SK-N-SH (cell line): ENCODE measurements around the gene MAT1A. TPM values are rescaled to one million over a fixed set of nuclear protein-coding genes. Genes with fewer than 3 reads are reported as not detected.

ENCODE experiments used
- CTCF ChIA-PET: fragments of 300-600, 350-600 bp; formaldehyde crosslinking; extraction: SDS; loops from one replicate; lab custom pipeline; 2021; lab: Yijun Ruan, JAX
- POLR2A ChIA-PET: fragments of 350-600 bp; sonication (Branson Sonifier 250); formaldehyde crosslinking; extraction: SDS; loops from one replicate; lab custom pipeline; 2020; ENCODE audit warnings: antibody characterized with exemption, inconsistent platforms; lab: Yijun Ruan, JAX
- DNase-seq: peaks from one replicate; pipeline ENCODE4 v3.0.0; 2012
- H2AFZ ChIP-seq: fragments of 200-600 bp; sonication (generic); 2 replicates; pipeline ENCODE4 v1.8.1; 2016; ENCODE audit warnings: antibody characterized with exemption, mild to moderate bottlenecking, low read depth
- H3F3A ChIP-seq: fragments of 200-600 bp; sonication (generic); replicated peaks from 2 replicates; pipeline ENCODE3; 2016; ENCODE audit warnings: antibody characterized with exemption, mild to moderate bottlenecking; ENCODE audit not compliant: insufficient read depth
- H3K27ac ChIP-seq, 2 experiments: fragments of 200-500 bp in 1 of 2; fragments of 200-600 bp in 1 of 2; sonication (Bioruptor generic) in 1 of 2; sonication (generic), shearing (Covaris generic) in 1 of 2; 2 replicates each; pipeline versions ENCODE4 v1.5.1 to v1.6.1; 2014 to 2016; ENCODE audit warnings: low read depth in 2 of 2, inconsistent platforms in 1 of 2, low read length in 1 of 2, mild to moderate bottlenecking in 1 of 2, mixed read lengths in 1 of 2
- H3K27me3 ChIP-seq: fragments of 200-600 bp; sonication (generic), shearing (Covaris generic); 2 replicates; pipeline ENCODE4 v1.6.1; 2016; ENCODE audit warnings: mixed run types; ENCODE audit not compliant: insufficient read depth
- H3K36me3 ChIP-seq, 2 experiments: fragments of 200-500 bp in 1 of 2; fragments of 200-600 bp in 1 of 2; sonication (Bioruptor generic) in 1 of 2; sonication (generic) in 1 of 2; replicated peaks in 1 of 2; 2 replicates each; pipeline versions ENCODE3 to v1.5.1; 2014 to 2016; ENCODE audit warnings: low read length in 1 of 2, mild to moderate bottlenecking in 1 of 2; ENCODE audit not compliant: insufficient read depth in 2 of 2, control insufficient read depth in 1 of 2
- H3K4me1 ChIP-seq, 2 experiments: fragments of 200-500 bp in 1 of 2; fragments of 200-600 bp in 1 of 2; sonication (Bioruptor generic) in 1 of 2; sonication (generic), shearing (Covaris generic) in 1 of 2; 2 replicates each; pipeline versions ENCODE4 v1.5.1 to v1.6.1; 2014 to 2016; ENCODE audit warnings: low read depth in 1 of 2, low read length in 1 of 2, mixed run types in 1 of 2; ENCODE audit not compliant: insufficient read depth in 2 of 2, control insufficient read depth in 1 of 2
- H3K4me2 ChIP-seq: fragments of 200-600 bp; sonication (generic), shearing (Covaris generic); 2 replicates; pipeline ENCODE4 v1.6.1; 2017; ENCODE audit warnings: mixed run types
- H3K4me3 ChIP-seq, 2 experiments: fragments of 200-500 bp in 1 of 2; fragments of 200-600 bp in 1 of 2; sonication (Bioruptor generic) in 1 of 2; sonication (generic), shearing (Covaris generic) in 1 of 2; 2 replicates each; pipeline versions ENCODE4 v1.5.1 to v1.8.1; 2014 to 2016; ENCODE audit warnings: low read depth in 2 of 2, inconsistent platforms in 1 of 2, low read length in 1 of 2, mild to moderate bottlenecking in 1 of 2, mixed read lengths in 1 of 2, moderate library complexity in 1 of 2
- H3K79me2 ChIP-seq: fragments of 200-600 bp; sonication (generic); 2 replicates; pipeline ENCODE4 v1.8.1; 2017; ENCODE audit warnings: mild to moderate bottlenecking; ENCODE audit not compliant: insufficient read depth
- H3K9ac ChIP-seq: fragments of 200-600 bp; sonication (generic); 2 replicates; pipeline ENCODE4 v1.6.1; 2017; ENCODE audit warnings: mixed run types
- H3K9me2 ChIP-seq: fragments of 200-600 bp; sonication (generic); 2 replicates; pipeline ENCODE4 v1.6.1; 2017; ENCODE audit warnings: mixed run types
- H3K9me3 ChIP-seq: fragments of 200-600 bp; sonication (generic); 2 replicates; pipeline ENCODE4 v1.6.1; 2017; ENCODE audit warnings: mixed run types, mild to moderate bottlenecking, moderate library complexity
- H4K20me1 ChIP-seq: fragments of 200-600 bp; sonication (generic); 2 replicates; pipeline ENCODE4 v1.6.1; 2017; ENCODE audit warnings: mild to moderate bottlenecking, mixed run types; ENCODE audit not compliant: insufficient read depth
- CTCF ChIP-seq: fragments of 200-600 bp; sonication (generic); IDR thresholded peaks from 2 replicates; pipeline ENCODE4 v1.6.1; 2017; ENCODE audit warnings: antibody characterized with exemption, mild to moderate bottlenecking, moderate library complexity
- EP300 ChIP-seq, 2 experiments: IDR thresholded peaks; 2 replicates each; pipeline versions ENCODE4 v1.4.0 to v1.6.1; 2012; ENCODE audit warnings: borderline replicate concordance in 1 of 2, low read depth in 1 of 2, low read length in 1 of 2
- FOXJ3 ChIP-seq: sonication (generic); formaldehyde crosslinking; IDR thresholded peaks from 2 replicates; pipeline ENCODE4 v1.5.1; 2020; ENCODE audit warnings: mild to moderate bottlenecking, missing genetic modification reagents
- IRF3 ChIP-seq: fragments of 150-350 bp; IDR thresholded peaks from 2 replicates; pipeline ENCODE4 v1.6.1; 2016; ENCODE audit warnings: mild to moderate bottlenecking, low read depth, low read length
- MEF2A ChIP-seq: IDR thresholded peaks from 2 replicates; pipeline ENCODE4 v1.4.0; 2012; ENCODE audit warnings: low read depth, borderline replicate concordance
- NFIC ChIP-seq: IDR thresholded peaks from 2 replicates; pipeline ENCODE4 v1.4.0; 2012; ENCODE audit warnings: borderline replicate concordance
- RCOR1 ChIP-seq: fragments of 150-350 bp; IDR thresholded peaks from 2 replicates; pipeline ENCODE4 v1.6.1; 2017; ENCODE audit warnings: antibody characterized with exemption, low read length
- USF2 ChIP-seq: fragments of 150-350 bp; IDR thresholded peaks from 2 replicates; pipeline ENCODE4 v1.6.1; 2017; ENCODE audit warnings: antibody characterized with exemption, low read length, low read depth, borderline replicate concordance
- YY1 ChIP-seq: IDR thresholded peaks from 2 replicates; pipeline ENCODE4 v1.4.0; 2012; ENCODE audit warnings: low read depth, mild to moderate bottlenecking
- WGBS: methylation state at CpG from one replicate; pipeline ENCODE4 v1.1.6; 2017; ENCODE audit warnings: low lambda C conversion rate; 5-methylcytosine and 5-hydroxymethylcytosine counted together
- polyA plus RNA-seq, 3 experiments: library from polyadenylated mRNA; depleted of rRNA; stranded (reverse); fragments of >200 nt; gene quantifications; 2 replicates each; pipeline ENCODE4 v1.2.3, GENCODE V29; 2012

Gene MAT1A
- polyA plus RNA-seq, 1 of the 3 experiments (the other 2 are of a cell fraction), result 0.03 TPM

GRCh38 chr10:80290474-80291220 is 1.2 kb upstream of the MAT1A start:
- Histone ChIP-seq H2AFZ (no peak overlapping the region), H3K4me1 (no peaks in the 10 kb centered on the region; a peak in 1 of 4 replicates), H3K79me2 (no peaks in the 10 kb centered on the region), H3K27me3 (no peaks in the 10 kb centered on the region), H3K36me3 (no peaks in the 10 kb centered on the region), H3K9me2 (no peaks in the 10 kb centered on the region), H3K9me3 (no peaks in the 10 kb centered on the region), H3K9ac (no peak overlapping the region), H3K4me3 (no peak overlapping the region), H4K20me1 (no peaks in the 10 kb centered on the region), H3F3A (no peaks in the 10 kb centered on the region), H3K27ac (no peak overlapping the region), H3K4me2 (no peak overlapping the region)
- TF ChIP-seq YY1, result no peak
- WGBS, result 34% methylated on average over 4 of the region's 4 CpGs
- POLR2A ChIA-PET, result no interaction called here
- DNase-seq, result no peak
- CTCF ChIA-PET, result interaction anchor here (1.0 to 1.1 kb wide), 2 partner anchors 30 to 215 kb away, joined by 3 read pairs; no protein-coding TSS in a partner anchor

GRCh38 chr10:80288849-80289248 is 609 bp downstream of the MAT1A start:
- H3K4me3 ChIP-seq, result no peak overlapping the region
- H3K9me2 ChIP-seq, result no peaks in the 10 kb centered on the region
- no peak for DNase-seq
- WGBS, result 57% methylated on average over 5 of the region's 5 CpGs
- no peaks in the 10 kb centered on the region for H3K79me2 ChIP-seq
- ChIA-PET POLR2A (no interaction called here), CTCF (no interaction called here)
- H3K9me3 ChIP-seq, result no peaks in the 10 kb centered on the region
- H3K36me3 ChIP-seq, result no peaks in the 10 kb centered on the region
- H3K27me3 ChIP-seq, result no peaks in the 10 kb centered on the region
- no peak overlapping the region for H3K4me2 ChIP-seq
- no peak overlapping the region for H3K27ac ChIP-seq
- no peaks in the 10 kb centered on the region for H3F3A ChIP-seq
- H2AFZ ChIP-seq, result no peak overlapping the region
- H3K9ac ChIP-seq, result no peak overlapping the region
- TF ChIP-seq IRF3 (no peak), NFIC (no peak), FOXJ3 (CRISPR knock-in tag) (no peak)
- H4K20me1 ChIP-seq, result no peaks in the 10 kb centered on the region
- no peaks in the 10 kb centered on the region; a peak in 1 of 4 replicates for H3K4me1 ChIP-seq

GRCh38 chr10:80284522-80284921 is 4.9 kb downstream of the MAT1A start:
- Histone ChIP-seq H3F3A (no peaks in the 10 kb centered on the region), H3K27me3 (no peaks in the 10 kb centered on the region; the same call in 1 of the 2 replicates), H3K9ac (no peak overlapping the region), H3K79me2 (no peaks in the 10 kb centered on the region), H3K4me3 (no peak overlapping the region), H3K4me2 (no peak overlapping the region), H3K36me3 (no peaks in the 10 kb centered on the region), H3K4me1 (no peaks in the 10 kb centered on the region; a peak in 1 of 4 replicates), H3K9me2 (no peaks in the 10 kb centered on the region), H3K27ac (no peak overlapping the region), H3K9me3 (no peaks in the 10 kb centered on the region), H4K20me1 (no peaks in the 10 kb centered on the region), H2AFZ (no peak overlapping the region)
- 33% methylated on average over 1 of the region's 1 CpG for WGBS
- TF ChIP-seq CTCF (no peak), FOXJ3 (CRISPR knock-in tag) (no peak), USF2 (no peak), MEF2A (no peak), EP300 (IDR thresholded peaks at IDR 0.05; ENCODE audit: borderline replicate concordance in 1 of 2, low read depth in 1 of 2, low read length in 1 of 2) (no peak), RCOR1 (no peak)
- ChIA-PET CTCF (no interaction called here), POLR2A (no interaction called here)
- no peak for DNase-seq
